ENCODE results near the gene MGRN1. TPM values are rescaled to one million over a fixed set of nuclear protein-coding genes. Genes with fewer than 3 reads are reported as not detected.

The MGRN1 gene
- total and polyA plus RNA-seq, 2 of the 13 experiments (the other 11 are each of a cell fraction or from before 2014, with no cell fraction given): 11.9 to 12.6 TPM

DNA sequence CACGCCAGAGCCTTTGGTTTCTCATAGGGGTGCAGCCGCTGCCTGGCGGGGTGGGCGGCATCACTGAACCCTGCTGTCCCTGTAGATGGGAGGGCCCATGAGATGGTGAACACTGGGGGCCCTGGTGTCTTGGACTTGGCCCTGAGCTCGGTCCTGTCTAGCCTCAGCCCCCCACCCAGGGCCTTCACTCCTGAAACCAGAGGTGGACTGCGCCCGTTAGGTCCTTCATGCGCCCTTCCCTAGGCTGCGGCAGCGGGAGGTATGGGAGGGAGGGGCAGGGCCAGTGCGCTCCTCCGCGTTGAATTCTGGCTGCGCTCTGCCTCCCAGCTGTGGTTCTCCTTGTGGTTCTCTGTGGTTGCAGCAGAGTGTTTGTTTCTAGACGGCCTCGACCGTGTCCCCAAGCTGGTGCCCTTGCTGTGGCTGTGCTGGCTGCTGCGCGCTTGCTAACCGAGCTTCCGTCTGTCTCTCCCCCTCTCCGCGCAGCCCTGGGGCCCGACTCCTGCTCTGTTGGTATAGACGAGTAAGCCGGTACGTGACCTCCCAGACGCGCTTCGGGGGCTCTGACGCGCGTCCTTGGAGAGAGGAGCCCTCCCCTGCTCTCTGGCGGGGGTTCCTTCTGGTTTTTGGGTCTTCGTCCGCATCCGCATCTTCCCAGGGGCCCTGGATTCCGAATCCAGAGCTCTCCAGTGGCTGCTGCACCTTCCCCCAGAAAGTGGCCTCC, 61.3 kb downstream of the MGRN1 start:
- intact Hi-C loops (cut with micrococcal nuclease; ENCODE audit: unreplicated experiment): no loop called here
- 97% methylated on average over 28 of the region's 38 CpGs for WGBS (ENCODE audit: low lambda C conversion rate)
- DNase-seq (ENCODE audit: low spot score) (no peak), FAIRE-seq (no peak), ATAC-seq (no peak)
- H3K4me1 ChIP-seq (ENCODE audit: insufficient read depth, low read length): no peaks in the 10 kb centered on the region
- H2AFZ ChIP-seq (ENCODE audit: low read length): no peak overlapping the region
- no TSS peak for BruUV-seq (replicated peaks)
- peaks cover 29 to 52% of the 10 kb centered on the region in 2 experiments; a peak in 4 of 5 replicates for H3K36me3 ChIP-seq (replicated peaks in 1 of 2; ENCODE audit: control insufficient read depth in 1 of 2, insufficient read depth in 2 of 2, low read length in 2 of 2)
- no peaks in the 10 kb centered on the region for H3K9me3 ChIP-seq (ENCODE audit: low read length)
- POLR2A ChIA-PET: no interaction called here
- in situ Hi-C loops (cut with HindIII; ENCODE audit: extremely low pct_ligation_motif_present, low pct_unique_long_range_greater_than_20kb): no loop called here
- no peaks in the 10 kb centered on the region for H3K27me3 ChIP-seq (ENCODE audit: control insufficient read depth in 1 of 2, insufficient read depth in 2 of 2, low read length in 2 of 2)
- H3K9ac ChIP-seq (ENCODE audit: insufficient read depth, low read depth, low read length): no peak overlapping the region
- CTCF ChIA-PET (ENCODE audit: low intra/inter-chr PET ratio, low total read pairs): no interaction called here
- H3K27ac ChIP-seq (ENCODE audit: extremely low read length, insufficient read depth, low read length): no peak overlapping the region
- no peaks in the 10 kb centered on the region for H4K20me1 ChIP-seq (ENCODE audit: insufficient read depth, low read length)
- H3K4me2 ChIP-seq (ENCODE audit: low read depth, low read length): no peak overlapping the region
- no peaks in the 10 kb centered on the region for H3K79me2 ChIP-seq (ENCODE audit: insufficient read depth, low read length)
- TF ChIP-seq IRF1 (CRISPR knock-in tag; IDR thresholded peaks at IDR 0.05; ENCODE audit: low read depth): no peak
- TF ChIP-seq ZBTB1 (CRISPR knock-in tag; IDR thresholded peaks at IDR 0.05; ENCODE audit: borderline replicate concordance): no peak
- TF ChIP-seq SAP130 (CRISPR knock-in tag; IDR thresholded peaks at IDR 0.05; ENCODE audit: low read depth): no peak
- no peak for TF ChIP-seq ZNF234 (CRISPR knock-in tag; conservative IDR thresholded peaks at IDR 0.05)
- no peak for TF ChIP-seq MIXL1 (CRISPR knock-in tag; IDR thresholded peaks at IDR 0.05)
- TF ChIP-seq ZNF354B (CRISPR knock-in tag; IDR thresholded peaks at IDR 0.05): no peak
- TF ChIP-seq, protein P1, sequence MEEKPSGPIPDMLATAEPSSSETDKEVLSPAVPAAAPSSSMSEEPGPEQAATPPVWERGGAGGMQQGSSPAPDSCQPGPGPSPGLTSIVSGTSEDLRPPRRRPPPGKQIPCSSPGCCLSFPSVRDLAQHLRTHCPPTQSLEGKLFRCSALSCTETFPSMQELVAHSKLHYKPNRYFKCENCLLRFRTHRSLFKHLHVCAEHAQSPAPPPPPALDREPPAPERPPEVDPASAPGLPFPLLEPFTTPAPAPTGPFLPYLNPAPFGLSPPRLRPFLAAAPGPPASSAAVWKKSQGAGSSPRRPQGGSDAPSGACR (CRISPR knock-in tag; IDR thresholded peaks at IDR 0.05): no peak
- TF ChIP-seq SMC3 (IDR thresholded peaks at IDR 0.05; ENCODE audit: low read length): no peak
- no peak for TF ChIP-seq ZNF260 (CRISPR knock-in tag; IDR thresholded peaks at IDR 0.05; ENCODE audit: borderline replicate concordance, low read depth)
- no peak for TF ChIP-seq ZBTB49 (CRISPR knock-in tag; IDR thresholded peaks at IDR 0.05; ENCODE audit: borderline replicate concordance)
- no peak for TF ChIP-seq HNRNPLL (IDR thresholded peaks at IDR 0.05; ENCODE audit: low read depth, low read length, poor library complexity, severe bottlenecking)
- H3K4me3 ChIP-seq (replicated peaks in 1 of 3; ENCODE audit: insufficient read depth in 1 of 3, low read depth in 2 of 3, low read length in 3 of 3): no peak overlapping the region

Measured in HepG2 (cell line).